DMS79 (cell line): ENCODE measurements around the gene PRRT4.
A peak's percentile ranks its signal among the peaks of the same experiment; 100 is the strongest.

ENCODE experiments used
- DNase-seq: peaks from one replicate; lab custom pipeline; 2025; lab: John Stamatoyannopoulos, UW

PRRT4 gene

DNA sequence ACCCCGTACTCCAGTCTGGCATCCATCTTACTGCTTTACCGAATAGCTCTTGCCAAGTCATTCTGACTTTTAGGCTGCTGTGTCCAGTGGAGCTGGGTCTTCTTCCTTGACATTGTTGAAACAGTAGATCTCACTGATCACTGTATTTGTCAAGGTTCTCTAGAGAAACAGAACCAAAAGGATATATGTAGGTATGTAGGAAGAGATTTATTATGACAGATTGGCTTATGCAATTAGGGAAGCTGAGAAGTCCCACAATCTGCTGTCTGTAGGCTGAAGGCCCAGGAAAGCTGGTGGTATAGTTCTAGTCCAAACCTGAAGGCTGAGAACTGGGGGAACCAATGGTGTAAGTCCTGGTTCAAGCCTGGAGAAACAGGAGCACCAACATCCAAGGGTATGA, 12.1 kb upstream of the PRRT4 start:
- no peak for DNase-seq

DNA sequence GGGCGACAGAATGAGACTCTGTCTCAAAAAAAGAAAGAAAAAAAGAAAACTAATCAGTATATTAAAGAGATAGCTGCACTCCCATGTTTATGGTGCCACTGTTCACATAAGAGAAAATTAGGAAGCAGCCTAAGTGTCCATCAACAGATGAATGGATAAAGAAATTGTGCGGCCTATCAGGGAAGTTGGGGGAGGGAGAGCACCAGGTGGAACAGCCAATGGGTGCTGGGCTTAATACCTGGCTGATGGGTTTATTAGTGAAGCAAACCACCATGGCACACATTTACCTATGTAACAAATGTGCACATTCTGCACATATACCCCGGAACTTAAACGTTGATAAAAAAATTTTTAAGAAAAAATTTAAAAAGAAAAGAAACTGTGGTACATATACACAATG, 9.0 kb upstream of the PRRT4 start:
- no peak for DNase-seq

DNA sequence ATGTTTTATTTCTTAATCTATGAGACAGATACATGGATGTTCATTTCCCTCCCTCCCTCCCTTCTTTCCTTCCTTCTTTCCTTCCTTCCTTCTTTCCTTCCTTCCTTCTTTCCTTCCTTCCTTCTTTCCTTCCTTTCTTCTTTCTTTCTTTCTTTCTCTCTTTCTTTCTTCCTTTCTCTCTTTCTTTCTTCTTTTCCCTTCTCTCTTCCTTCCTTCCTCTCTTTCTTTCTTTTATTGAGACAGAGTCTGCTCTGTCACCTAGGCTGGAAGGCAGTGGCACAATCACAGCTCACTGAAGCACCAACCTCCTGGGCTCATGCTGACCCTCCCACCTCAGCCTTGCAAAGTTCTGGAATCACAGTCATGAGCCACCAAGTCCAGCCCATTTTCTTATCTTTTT, 5.5 kb upstream of the PRRT4 start:
- DNase-seq = no peak

DNA sequence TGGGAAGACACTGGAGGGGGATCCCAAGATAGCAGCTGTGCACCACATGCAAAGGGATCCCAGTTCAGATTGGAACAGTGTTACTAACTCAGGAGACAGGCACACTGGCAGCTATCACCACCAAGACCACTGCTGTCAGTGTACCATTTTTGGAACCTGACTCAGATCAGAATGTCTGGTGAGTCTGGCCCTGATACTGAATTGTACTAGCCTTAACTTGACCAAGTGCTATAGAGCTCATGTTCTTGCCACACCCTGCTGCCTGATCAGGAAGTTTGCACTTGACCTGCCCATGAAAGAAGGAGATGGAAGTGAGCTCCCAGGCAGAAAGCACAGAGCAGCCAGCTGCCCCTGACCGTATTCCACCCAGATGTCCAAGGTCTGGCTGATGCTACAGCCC, 4.8 kb upstream of the PRRT4 start:
- no peak for DNase-seq

DNA sequence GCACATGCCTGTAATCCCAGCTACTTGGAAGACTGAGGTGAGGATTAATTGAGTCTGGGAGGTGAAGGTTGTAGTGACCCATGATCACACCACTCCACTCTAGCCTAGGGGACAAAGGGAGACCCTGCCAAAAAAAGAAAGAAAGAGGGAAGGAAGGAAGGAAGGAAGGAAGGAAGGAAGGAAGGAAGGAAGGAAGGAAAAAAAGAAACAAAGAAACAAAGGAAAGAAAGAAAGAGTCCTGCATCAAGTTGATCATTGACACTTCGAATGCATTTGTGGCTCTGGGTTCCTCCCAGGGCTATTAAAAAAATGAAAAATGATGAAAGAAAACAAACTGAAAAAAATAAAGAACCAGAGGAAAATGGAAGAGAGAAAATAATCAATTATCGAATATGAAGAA, 3.9 kb upstream of the PRRT4 start:
- no peak for DNase-seq

DNA sequence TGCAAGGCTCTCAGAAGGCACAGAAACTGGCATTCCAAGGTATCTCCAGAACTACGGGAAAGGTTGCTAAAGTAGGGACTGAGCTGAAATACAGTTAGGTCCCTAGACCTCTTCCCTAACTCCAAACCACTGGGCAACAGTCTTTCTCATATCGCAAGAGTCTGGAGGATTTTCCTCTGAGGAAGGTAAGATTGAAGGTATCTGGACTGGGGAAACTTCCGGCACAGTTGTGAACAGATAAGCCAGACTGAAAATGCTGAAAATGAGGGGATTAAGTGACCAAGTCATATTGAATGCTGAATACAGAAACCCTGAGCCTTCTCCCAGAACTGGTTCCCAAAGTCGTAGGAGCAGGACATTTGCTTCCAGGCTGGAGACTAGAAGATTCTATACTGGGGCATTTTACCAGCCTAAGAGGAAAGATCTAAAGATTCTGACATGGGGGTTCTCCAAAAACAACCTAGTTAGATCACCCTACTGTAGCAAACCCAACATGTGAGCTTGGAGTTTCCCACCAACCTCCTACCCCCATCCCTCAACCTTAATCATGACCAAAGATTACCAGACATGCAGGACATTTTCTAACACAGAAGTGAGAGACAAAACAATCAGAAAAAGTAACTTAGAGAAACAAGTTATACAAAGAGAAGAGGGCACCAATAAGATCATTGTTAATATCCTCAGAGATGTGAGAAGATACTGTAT, 2.8 kb upstream of the PRRT4 start:
- DNase-seq = no peak

DNA sequence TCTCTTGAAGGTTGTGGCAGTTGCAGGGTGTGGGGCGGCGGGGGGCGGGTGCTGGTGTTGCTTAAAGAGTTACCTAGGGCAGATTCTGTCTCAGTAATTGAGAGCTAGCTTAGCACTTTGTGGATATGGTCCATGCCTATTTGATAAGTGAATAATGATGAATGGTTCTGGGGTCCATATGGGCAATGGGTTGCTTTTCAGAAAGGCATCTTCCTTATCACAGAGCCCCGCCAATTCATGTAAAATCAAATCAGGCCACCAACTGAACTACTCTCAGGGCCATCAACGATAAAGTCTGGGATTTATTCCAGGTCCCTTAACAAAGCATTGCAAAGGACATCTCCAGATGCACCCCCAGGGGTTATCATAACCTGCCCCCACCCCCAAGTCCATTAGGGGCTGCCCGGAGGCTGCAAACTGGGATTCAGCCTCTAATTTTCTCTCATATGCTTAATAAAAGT, 1.8 kb upstream of the PRRT4 start:
- DNase-seq = no peak

DNA sequence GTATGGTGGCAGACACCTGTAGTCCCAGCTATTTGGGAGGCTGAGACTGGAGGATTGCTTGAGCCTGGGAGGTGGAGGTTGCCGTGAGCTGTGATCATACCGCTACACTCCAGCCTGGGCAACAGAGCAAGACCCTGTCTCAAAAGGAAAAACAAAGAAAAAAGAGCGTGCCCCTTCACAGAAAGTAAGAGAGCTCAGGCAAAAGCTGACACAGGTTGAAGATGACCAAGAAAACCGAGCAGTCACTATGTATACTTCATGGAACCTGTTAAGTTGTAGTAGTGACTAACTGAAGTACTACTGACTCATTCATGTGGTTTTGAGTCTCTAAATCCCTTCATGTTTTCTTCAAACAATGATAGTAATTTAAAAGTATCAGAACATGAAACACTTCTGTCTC, 1.2 kb upstream of the PRRT4 start:
- no peak for DNase-seq

DNA sequence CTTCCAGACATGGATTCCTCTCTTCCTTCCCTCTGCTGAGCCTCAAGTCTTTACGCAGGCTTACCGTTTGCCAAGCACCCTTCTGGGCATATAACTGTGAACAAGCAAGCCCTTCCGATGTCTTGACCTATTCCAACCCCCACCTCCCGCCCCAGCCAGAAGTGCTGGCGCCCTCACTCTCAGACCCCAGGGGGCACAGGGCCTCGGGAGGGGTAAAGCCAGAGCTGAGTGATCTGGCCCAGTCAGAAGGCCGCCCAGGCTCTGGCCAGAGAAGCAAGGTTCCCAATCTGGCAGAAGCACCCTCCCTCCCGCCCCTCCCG, 1.2 kb downstream of the PRRT4 start:
- DNase-seq = no peak

DNA sequence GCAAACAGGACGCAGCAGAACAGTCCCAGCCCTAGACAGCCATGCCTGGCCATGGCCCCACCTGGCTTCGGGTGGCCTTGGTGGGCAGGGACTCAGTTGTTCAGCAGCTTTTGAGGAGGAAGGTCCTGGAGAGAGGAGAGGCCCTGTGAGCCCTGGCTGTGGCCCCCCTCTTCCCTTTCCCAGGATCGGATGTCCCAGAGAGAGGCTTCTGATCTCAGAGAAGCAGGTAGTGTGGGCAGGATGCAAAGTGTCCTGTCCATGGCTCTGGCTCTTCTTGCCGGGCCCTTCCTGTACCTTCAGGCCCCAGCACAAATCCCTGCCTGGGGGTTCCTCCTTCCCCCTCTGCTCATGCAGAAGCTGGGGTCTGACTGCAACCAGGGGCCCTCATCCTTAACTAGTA, 1.6 kb downstream of the PRRT4 start:
- no peak for DNase-seq

DNA sequence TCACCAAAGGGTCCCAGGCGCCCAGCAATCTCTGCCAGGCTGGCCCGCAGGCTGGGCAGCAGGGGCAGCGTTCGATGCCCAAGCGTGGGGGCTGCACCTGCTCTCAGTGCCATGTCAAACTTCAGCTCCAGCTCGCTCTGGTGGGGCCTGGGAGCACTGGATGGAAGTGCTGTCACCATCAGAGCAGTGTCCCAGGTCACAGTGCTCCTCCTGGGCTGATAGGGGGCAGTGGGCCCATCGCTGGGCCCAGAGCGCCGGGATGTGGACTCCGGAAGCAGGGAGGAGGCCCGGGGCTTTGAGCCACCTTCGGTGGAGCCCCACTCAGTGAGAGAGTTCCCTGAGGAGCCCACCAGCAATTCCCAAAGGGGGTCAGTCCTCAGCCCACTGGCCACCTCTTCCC, 2.2 kb downstream of the PRRT4 start:
- no peak for DNase-seq

DNA sequence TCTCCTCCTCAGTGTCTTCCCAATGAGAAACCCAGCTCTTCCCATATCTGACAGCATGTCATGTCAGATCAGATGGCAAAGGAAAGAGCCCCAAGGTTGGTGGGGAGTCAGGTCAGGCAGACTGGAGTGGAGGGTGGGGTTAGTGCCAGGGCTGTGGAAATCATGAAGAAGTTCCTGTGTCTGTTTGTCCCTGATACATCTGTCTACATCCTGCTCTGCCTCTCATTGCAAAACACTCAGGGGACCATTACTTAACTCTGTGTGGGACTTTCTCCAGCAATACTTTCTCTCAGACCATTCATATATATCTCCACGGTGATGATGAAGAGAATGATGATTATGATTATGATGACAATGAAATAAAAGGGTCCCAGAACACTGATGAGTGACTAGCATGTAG, 3.3 kb downstream of the PRRT4 start:
- DNase-seq = no peak

DNA sequence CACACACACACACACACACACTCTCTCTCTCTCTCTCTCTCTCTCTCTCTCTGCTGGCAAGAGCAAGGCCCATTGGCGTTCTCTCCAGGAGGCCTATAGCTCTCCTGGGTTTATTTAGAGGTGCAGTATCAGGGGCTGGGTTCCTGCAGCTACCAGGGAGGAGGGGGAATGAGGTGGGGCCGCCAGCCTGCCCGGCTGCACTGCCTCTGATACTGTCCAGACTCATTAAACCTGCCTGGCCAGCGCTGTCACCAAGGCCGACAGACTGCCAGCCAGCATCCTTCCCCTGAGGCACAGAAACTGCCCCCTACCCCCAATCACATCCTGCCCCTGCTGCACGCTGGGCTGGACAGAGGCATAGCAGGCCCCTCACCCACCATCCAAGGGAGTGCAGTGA, 4.3 kb downstream of the PRRT4 start:
- DNase-seq = no peak

DNA sequence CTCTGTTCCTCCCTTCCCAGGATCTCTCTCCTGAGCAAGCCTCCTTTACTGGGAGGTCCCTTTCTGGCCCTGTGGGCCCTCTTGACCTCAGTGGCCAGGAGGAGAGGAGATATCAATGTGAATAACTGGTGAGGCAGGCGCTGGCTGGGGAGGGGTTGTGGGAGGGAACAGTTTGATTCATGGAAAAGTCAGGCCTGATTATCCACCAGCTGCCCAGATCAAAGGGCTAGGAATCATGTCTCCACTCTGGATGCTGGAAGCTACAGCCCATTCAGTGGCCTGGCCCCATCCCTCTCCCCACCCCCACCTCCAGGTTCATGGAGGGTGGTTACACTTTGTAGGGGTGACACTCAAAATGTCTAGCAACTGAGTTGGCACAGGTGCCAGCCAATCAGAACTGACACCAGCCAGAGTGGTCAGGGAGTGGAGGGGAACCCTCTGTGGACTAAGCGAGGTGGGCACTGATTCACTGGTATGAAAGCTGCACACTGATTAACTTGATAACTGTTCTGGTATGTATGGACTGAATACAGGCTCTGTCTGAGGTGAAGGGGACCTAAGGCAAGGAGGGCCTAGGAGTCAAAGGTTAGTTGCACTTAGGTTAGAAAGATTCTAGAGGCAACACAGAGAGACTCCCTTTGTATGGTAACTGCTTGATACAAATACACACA, 4.8 kb downstream of the PRRT4 start:
- no peak for DNase-seq

DNA sequence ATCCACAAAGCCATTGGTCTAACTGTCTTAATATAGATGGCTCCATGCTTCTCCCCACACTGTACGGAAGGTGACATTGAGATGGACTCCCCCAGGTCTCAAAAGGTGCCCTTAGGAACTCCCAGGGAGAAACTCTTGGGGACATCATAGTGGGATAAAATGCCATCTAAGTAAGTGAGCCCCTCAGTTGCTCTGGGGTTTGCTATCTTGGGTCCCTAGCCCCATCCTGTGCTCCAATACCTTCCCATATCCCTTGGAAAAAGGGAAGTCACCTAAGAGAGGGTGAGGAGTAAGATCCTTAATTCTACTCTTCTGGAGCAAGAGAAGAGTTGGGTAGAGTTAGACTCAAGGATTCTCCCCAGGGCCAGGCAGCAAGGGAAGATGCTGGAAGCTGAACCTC, 7.9 kb downstream of the PRRT4 start:
- no peak for DNase-seq

DNA sequence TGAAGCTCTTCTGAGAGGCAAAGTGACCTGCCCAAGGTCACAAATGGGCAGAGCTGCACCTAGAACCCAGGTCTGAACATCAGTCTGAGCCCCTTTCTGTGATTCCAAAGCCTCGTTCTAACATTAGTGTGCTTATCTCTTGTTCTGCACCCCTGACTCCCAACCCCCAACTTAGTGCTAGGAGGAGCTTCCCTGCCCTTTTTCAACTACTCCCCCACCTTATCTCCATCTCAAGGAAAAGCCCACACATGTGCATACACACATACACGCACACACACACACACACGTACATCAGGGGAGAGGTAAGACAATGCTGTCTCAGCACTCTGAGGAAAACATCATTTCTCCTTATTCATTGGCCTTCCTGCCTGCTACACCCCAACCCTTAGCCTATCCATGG, 8.3 kb downstream of the PRRT4 start:
- DNase-seq = no peak

DNA sequence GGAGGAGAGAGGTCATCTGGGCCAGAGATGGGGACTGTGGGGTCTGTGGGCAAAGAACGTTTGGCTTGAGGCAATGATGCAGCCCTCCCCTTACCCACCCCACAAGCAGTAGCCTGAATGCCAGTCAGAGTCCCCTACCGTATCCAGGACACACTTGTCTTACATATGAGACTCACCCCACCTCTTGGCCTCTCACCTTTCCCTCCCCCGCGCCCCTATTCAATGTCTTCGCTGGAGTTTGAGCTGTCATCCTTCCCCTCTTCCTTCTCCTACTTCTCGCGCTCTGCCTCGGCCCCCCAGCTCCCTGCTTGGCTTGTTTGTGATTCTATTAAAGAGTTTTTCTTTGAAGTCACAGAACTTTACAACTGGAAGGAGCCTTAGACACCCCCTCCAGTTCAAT, 8.9 kb downstream of the PRRT4 start:
- no peak for DNase-seq

DNA sequence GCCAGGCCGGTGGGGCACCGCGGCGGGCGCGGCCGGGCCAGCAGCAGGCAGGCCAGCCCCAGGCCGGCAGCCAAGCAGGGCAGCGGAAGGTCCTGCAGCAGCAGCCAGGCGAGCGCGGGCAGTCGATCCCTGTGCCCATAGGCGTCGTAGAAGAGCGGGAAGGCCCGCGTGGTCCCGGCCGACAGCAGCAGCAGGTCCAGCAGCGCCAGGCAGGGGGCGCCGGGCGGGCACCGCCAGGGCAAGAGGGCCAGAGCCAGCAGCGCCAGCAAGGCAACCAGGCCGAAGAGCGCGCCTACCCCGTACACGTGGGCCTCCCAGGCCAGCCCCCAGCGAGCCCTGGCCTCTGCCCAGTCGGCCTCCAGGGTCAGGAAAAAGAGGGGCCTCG, 9.3 kb downstream of the PRRT4 start:
- no peak for DNase-seq

DNA sequence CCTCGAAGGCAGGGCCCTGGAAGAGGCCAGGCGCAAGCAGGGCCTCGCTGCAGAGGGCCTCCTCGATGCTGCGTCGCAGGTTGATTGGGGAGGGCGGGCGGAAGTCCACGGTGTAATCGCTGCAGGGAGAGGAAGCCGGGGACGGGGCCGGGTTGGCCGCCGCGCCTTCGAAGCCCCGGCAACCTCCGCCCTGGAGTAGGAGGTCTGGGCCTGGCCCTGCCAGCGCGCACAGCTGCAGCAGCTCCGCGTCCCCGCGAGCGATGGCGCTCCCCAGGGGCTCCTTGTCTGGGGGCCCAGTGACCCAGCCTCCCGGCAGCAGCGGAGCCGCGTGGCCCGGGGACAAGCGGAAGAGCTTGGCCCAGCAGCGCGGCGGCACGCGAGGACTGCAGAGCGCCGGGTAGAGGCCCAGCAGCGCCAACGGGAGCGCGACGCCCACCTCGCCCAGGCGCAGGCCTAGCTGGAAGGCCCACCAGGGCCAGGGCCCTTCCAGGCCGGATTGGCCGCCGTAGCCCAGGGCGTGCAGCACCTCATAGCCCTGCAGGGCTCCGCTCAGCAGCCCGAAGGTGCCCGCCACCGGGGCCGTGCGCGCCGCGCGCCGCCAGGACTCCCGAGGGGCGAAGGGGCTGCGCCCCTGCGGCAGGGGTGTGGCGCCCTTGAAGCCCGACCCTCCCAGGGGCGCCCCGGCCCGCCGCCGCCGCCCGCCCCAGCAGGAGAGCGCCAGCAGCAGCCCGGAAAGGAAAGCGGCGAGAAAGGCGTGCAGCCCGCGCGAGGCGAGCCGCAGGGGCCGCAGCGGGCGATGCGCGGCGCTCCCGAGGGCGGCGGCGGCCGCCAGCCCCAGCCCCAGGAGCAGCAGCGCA, 10.0 kb downstream of the PRRT4 start:
- DNase-seq = no peak

DNA sequence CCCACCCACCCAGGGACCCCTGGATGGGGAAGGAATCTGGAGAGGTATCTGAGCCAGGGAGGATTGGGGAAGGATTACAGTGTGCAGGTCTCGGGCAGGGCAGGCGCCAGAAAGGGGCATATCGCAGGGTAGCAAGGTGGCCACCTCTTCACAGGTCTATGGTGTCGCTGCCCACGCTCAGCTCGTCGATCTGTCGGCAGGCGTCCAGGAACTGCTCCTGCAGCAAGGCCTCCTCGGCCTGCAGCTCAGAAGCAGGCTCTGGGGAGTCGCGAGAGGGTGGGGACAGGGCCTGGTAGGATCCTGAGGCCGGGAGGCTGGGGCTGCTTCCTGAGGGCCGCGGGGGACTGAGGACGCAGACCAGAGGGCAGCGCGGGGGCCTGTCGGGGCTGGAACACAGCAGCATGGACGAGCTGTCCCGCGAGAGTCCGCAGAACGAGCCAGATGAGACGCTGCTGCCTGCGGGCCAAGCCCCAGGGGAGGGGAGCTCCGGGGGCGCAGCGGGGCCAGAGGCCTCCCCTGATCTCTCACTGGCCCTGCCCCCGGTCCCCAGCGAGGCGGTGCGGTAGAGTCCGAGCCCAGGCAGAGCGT, 10.7 kb downstream of the PRRT4 start:
- no peak for DNase-seq

DNA sequence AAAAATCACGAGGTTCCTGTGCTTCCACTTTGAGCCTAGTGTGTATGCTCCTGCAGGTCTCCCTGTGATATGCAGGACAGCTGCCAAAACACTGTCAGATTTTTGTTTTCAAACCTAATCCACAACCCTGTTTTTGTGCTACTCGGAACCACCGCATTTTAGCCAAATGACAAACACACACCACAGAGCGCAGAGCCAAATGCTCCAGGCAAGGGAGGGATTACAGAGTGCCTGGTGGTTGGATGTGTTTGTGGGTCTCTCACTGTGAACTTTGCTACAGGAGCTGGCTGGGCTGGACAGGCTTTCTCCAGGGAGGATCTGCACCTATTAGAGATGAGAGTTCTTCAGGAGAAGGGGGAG, 12.0 kb downstream of the PRRT4 start:
- DNase-seq = no peak

DNA sequence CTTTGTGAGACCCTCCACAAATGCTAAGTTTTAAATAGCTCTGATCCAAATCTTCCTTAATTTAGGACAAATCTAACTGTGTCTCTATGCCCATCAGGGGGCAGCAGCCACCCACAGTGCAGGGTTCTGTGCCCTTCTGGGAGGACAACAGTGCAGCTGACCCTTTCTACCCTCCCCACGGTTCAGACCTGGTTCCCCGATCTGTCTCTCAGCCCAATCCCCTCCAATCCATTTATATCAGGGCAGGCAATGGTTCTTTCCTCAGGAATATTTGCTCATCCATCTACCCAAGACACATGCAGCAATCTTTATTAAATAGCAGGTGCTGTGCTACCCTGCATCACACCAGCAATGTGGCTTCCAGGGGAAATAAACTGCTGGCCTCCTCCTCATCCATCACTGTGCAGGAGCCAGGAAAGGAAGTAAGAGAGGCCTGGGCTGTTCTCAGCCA, 13.8 kb downstream of the PRRT4 start:
- DNase-seq = peak; percentile 20

DNA sequence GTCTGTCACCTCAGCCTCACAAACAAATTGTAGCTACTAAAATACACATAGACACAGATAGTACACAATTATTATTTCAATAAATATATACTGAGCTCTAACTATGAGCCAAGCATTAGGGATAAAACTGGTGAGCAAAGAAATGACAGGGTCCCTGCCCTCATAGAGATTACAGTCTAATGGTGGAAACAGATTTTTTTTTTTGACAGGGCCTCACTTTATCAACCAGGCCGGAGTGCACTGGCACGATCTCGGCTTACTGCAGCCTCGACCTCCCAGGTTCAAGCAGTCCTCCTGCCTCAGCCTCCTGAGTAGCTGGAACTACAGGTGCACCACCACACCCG, 17.1 kb downstream of the PRRT4 start:
- DNase-seq = no peak
